Trophoblast cell (in vitro differentiated cells and primary cell): ENCODE data around the gene ASPN.

Experiments
- DNase-seq, 2 donors: peaks; one replicate each; pipeline ENCODE4 v3.0.0-alpha.2; 2016
- H2AFZ ChIP-seq: 2 replicates; pipeline ENCODE4 v1.6.1; 2013; ENCODE audit warnings: low read length, moderate library complexity, mild to moderate bottlenecking; ENCODE audit not compliant: insufficient read depth, poor library complexity
- H2AK5ac ChIP-seq: 2 replicates; pipeline ENCODE4 v1.6.1; 2013; ENCODE audit warnings: mild to moderate bottlenecking, low read length
- H2BK120ac ChIP-seq: 2 replicates; pipeline ENCODE4 v1.6.1; 2013; ENCODE audit warnings: low read length, mild to moderate bottlenecking, moderate library complexity; ENCODE audit not compliant: insufficient read depth, poor library complexity
- H2BK12ac ChIP-seq: 2 replicates; pipeline ENCODE4 v1.6.1; 2013; ENCODE audit warnings: mild to moderate bottlenecking, low read length, moderate library complexity
- H2BK5ac ChIP-seq: 2 replicates; pipeline ENCODE4 v1.6.1; 2013; ENCODE audit warnings: low read length, low read depth, moderate library complexity, mild to moderate bottlenecking; ENCODE audit not compliant: poor library complexity
- H3K14ac ChIP-seq: 2 replicates; pipeline ENCODE4 v1.6.1; 2013; ENCODE audit warnings: mild to moderate bottlenecking, low read length
- H3K18ac ChIP-seq: 2 replicates; pipeline ENCODE4 v1.6.1; 2013; ENCODE audit warnings: mild to moderate bottlenecking, low read length
- H3K23ac ChIP-seq: 2 replicates; pipeline ENCODE4 v1.6.1; 2013; ENCODE audit warnings: low read length
- H3K27ac ChIP-seq: 2 replicates; pipeline ENCODE4 v1.5.1; 2013; ENCODE audit warnings: low read depth, mild to moderate bottlenecking, inconsistent platforms, low read length, moderate library complexity
- H3K27me3 ChIP-seq: 2 replicates; pipeline ENCODE4 v1.6.1; 2013; ENCODE audit warnings: inconsistent platforms, mild to moderate bottlenecking, low read length, moderate library complexity; ENCODE audit not compliant: insufficient read depth
- H3K36me3 ChIP-seq, 2 experiments: 1 replicate in 1 of 2; 2 replicates in 1 of 2; pipeline ENCODE4 v1.6.1; 2013; ENCODE audit warnings: low read length in 2 of 2, mild to moderate bottlenecking in 2 of 2, moderate library complexity in 1 of 2; ENCODE audit not compliant: insufficient read depth in 2 of 2, control insufficient read depth in 1 of 2
- H3K4ac ChIP-seq: 2 replicates; pipeline ENCODE4 v1.6.1; 2013; ENCODE audit warnings: low read depth, mild to moderate bottlenecking, low read length, moderate library complexity
- H3K4me1 ChIP-seq, 2 experiments: 1 replicate in 1 of 2; 2 replicates in 1 of 2; pipeline ENCODE4 v1.6.1; 2013; ENCODE audit warnings: low read length in 2 of 2, mild to moderate bottlenecking in 2 of 2, moderate library complexity in 1 of 2; ENCODE audit not compliant: insufficient read depth in 2 of 2, control insufficient read depth in 1 of 2
- H3K4me2 ChIP-seq: 2 replicates; pipeline ENCODE4 v1.6.1; 2013; ENCODE audit warnings: inconsistent platforms, mild to moderate bottlenecking, low read length, moderate library complexity
- H3K4me3 ChIP-seq: 2 replicates; pipeline ENCODE4 v1.5.1; 2013; ENCODE audit warnings: mild to moderate bottlenecking, low read depth, low read length, inconsistent platforms
- H3K79me1 ChIP-seq: one replicate; pipeline ENCODE4 v1.6.1; 2013; ENCODE audit warnings: low read length
- H3K79me2 ChIP-seq: 2 replicates; pipeline ENCODE4 v1.6.1; 2013; ENCODE audit warnings: low read length, mild to moderate bottlenecking; ENCODE audit not compliant: control insufficient read depth, insufficient read depth, poor library complexity
- H3K9ac ChIP-seq: 2 replicates; pipeline ENCODE4 v1.6.1; 2013; ENCODE audit warnings: mild to moderate bottlenecking, low read length
- H3K9me3 ChIP-seq: 2 replicates; pipeline ENCODE4 v1.6.1; 2013; ENCODE audit warnings: low read depth, mild to moderate bottlenecking, control low read depth, inconsistent platforms, low read length; ENCODE audit not compliant: insufficient read depth
- H4K12ac ChIP-seq: 2 replicates; pipeline ENCODE4 v1.6.1; 2013; ENCODE audit warnings: low read depth, mild to moderate bottlenecking, low read length, moderate library complexity
- H4K8ac ChIP-seq: 2 replicates; pipeline ENCODE4 v1.6.1; 2013; ENCODE audit warnings: low read depth, mild to moderate bottlenecking, low read length, moderate library complexity
- H4K91ac ChIP-seq: one replicate; pipeline ENCODE4 v1.6.1; 2013; ENCODE audit warnings: low read depth, mild to moderate bottlenecking, low read length, moderate library complexity
- WGBS: extraction: QIAGEN DNeasy Blood & Tissue Kit; methylation state at CpG from one replicate; pipeline ENCODE4 v1.1.7; 2013; ENCODE audit warnings: missing lambda C conversion rate; ENCODE audit not compliant: insufficient read length, insufficient coverage; ENCODE audit errors: extremely low coverage; 5-methylcytosine and 5-hydroxymethylcytosine counted together

Gene ASPN

DNA sequence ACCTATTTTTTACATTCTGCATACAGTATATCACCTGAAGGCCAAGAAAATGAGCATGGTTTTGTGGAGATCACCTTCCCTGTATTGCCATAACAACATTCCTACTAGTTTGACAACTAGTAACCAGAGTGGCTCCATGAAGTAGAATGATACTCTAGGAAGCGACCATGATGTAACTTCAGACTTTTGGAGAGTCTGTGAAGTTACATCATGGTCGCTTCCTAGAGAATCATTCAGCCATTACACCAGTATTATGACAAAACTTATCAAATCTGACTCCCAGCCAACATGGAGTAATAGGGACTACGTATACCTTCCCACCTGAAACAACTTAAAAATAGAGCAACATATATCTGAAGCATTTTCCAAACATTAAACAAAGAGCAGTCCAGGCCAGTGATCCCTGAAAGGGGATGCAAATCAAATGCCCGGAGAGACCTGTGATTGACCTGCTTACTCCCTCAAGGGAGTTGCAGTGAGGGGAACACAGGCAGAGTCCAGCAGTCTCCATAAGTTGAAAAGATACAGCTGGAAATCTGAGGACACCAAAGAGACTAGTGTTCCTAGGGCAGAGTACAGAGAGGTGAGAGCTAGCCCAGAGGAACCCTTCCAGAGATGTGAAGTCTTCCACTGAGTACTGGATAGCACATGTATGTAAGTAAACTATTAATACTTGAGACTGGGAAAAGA, 45.7 kb upstream of the ASPN start:
- no peak overlapping the region for H3K9ac ChIP-seq
- no peak overlapping the region for H2BK120ac ChIP-seq
- H3K14ac ChIP-seq, result no peak overlapping the region
- no peaks in the 10 kb centered on the region for H3K9me3 ChIP-seq
- H3K4ac ChIP-seq, result no peak overlapping the region
- no peaks in the 10 kb centered on the region for H3K36me3 ChIP-seq
- no peak overlapping the region for H2BK5ac ChIP-seq
- no peaks in the 10 kb centered on the region for H3K79me1 ChIP-seq
- H2AK5ac ChIP-seq, result no peak overlapping the region
- H4K8ac ChIP-seq, result no peak overlapping the region
- H3K4me3 ChIP-seq, result no peak overlapping the region
- no peak overlapping the region for H3K27ac ChIP-seq
- no peak overlapping the region for H2AFZ ChIP-seq
- H3K4me1 ChIP-seq, result no peaks in the 10 kb centered on the region
- no peak overlapping the region for H4K91ac ChIP-seq
- no peak overlapping the region for H2BK12ac ChIP-seq
- no peaks in the 10 kb centered on the region for H3K27me3 ChIP-seq
- H3K18ac ChIP-seq, result no peak overlapping the region
- WGBS, result no CpG with 5 or more reads among the region's 4 CpGs
- no peak overlapping the region for H4K12ac ChIP-seq
- no peak overlapping the region for H3K4me2 ChIP-seq
- H3K23ac ChIP-seq, result no peak overlapping the region
- DNase-seq, result no peak
- no peaks in the 10 kb centered on the region for H3K79me2 ChIP-seq

DNA sequence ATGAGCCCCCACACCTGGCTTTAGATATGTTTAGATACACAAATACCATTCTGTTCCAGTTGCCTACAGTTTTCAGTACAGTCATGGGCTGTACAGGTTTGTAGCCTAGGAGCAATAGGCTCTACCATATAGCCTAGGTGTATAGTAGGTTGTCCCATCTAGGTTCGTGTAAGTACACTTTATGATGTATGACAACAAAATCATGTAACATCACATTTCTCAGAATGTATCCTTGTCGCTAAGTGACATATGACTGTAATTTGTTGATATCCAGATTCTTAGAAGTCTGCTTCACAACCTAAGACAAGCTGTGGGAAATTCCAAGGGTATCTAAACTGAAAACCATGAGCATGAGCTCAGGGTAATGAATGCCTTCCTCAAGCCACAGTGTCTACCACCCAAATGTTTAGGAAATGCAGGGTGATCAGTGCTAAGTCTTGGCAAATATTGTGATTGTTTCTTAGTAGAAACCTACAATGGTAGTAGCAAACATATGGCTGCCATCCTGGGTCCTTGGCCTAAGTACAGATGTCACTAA, 45.1 kb upstream of the ASPN start:
- H3K79me2 ChIP-seq, result no peaks in the 10 kb centered on the region
- H2AFZ ChIP-seq, result no peak overlapping the region
- no peak overlapping the region for H4K8ac ChIP-seq
- no peak overlapping the region for H2AK5ac ChIP-seq
- H3K4me3 ChIP-seq, result no peak overlapping the region
- H3K27ac ChIP-seq, result no peak overlapping the region
- no peak overlapping the region for H2BK12ac ChIP-seq
- no peak overlapping the region for H2BK120ac ChIP-seq
- H3K14ac ChIP-seq, result no peak overlapping the region
- no CpG with 5 or more reads among the region's 2 CpGs for WGBS
- H3K9me3 ChIP-seq, result no peaks in the 10 kb centered on the region
- H3K79me1 ChIP-seq, result no peaks in the 10 kb centered on the region
- H3K4ac ChIP-seq, result no peak overlapping the region
- no peak overlapping the region for H3K18ac ChIP-seq
- H4K12ac ChIP-seq, result no peak overlapping the region
- H3K36me3 ChIP-seq, result no peaks in the 10 kb centered on the region
- H4K91ac ChIP-seq, result no peak overlapping the region
- no peaks in the 10 kb centered on the region for H3K27me3 ChIP-seq
- DNase-seq, result no peak
- no peaks in the 10 kb centered on the region for H3K4me1 ChIP-seq
- no peak overlapping the region for H3K23ac ChIP-seq
- no peak overlapping the region for H3K9ac ChIP-seq
- H3K4me2 ChIP-seq, result no peak overlapping the region
- H2BK5ac ChIP-seq, result no peak overlapping the region

DNA sequence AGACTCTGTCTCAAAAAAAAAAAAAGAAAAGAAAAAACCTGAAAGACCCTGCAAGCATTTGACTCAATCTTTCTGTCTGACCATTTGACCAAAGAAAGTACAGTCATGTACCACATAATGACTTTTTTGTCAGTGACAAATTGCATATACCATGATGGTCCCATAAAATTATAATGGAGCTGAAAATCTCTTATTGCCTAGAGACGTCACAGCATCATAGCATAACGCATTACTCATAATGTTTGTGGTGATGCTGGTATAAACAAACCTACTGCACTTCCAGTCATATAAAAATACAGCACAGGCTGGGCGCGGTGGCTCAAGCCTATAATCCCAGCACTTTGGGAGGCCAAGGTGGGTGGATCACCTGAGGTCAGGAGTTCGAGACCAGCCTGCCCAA, 43.0 kb upstream of the ASPN start:
- peak; percentile 79 to 88 for DNase-seq
- H3K9me3 ChIP-seq, result no peaks in the 10 kb centered on the region

DNA sequence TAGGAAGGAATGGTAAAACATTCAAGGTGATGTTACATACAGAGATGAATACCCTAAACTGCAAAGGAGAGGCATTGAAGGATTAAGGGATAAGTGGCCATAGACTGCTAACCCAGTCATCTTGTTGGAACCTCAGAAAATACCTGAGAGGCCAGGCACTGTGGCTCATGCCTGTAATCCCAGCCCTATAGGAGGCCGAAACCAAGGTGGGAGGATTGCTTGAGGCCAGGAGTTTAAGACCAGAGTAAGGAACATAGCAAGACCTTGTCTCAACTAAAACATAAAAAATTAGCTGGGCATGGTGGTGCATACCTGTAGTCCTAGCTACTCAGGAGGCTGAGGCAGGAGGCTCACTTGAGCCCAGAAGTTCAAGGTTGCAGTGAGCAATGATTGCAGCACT, 42.6 kb upstream of the ASPN start:
- no peak overlapping the region for H2AFZ ChIP-seq
- DNase-seq, result peak; percentile 77 to 85
- no peak overlapping the region for H4K91ac ChIP-seq
- H3K79me1 ChIP-seq, result no peaks in the 10 kb centered on the region
- H3K4me3 ChIP-seq, result no peak overlapping the region
- no peak overlapping the region for H3K14ac ChIP-seq
- no peak overlapping the region for H4K8ac ChIP-seq
- H4K12ac ChIP-seq, result no peak overlapping the region
- H3K36me3 ChIP-seq, result no peaks in the 10 kb centered on the region
- H2BK12ac ChIP-seq, result no peak overlapping the region
- no peak overlapping the region for H3K9ac ChIP-seq
- H2BK120ac ChIP-seq, result no peak overlapping the region
- H3K4me1 ChIP-seq, result no peaks in the 10 kb centered on the region
- no peak overlapping the region for H2AK5ac ChIP-seq
- no peaks in the 10 kb centered on the region for H3K79me2 ChIP-seq
- H3K9me3 ChIP-seq, result no peaks in the 10 kb centered on the region
- WGBS, result no CpG with 5 or more reads among the region's 1 CpG
- H3K27me3 ChIP-seq, result no peaks in the 10 kb centered on the region
- no peak overlapping the region for H3K18ac ChIP-seq
- no peak overlapping the region for H3K4me2 ChIP-seq
- no peak overlapping the region for H2BK5ac ChIP-seq
- H3K27ac ChIP-seq, result no peak overlapping the region
- H3K23ac ChIP-seq, result no peak overlapping the region
- no peak overlapping the region for H3K4ac ChIP-seq

More for the DNA sequence above, 43.0 kb upstream of the ASPN start:
- Histone ChIP-seq H3K36me3 (no peaks in the 10 kb centered on the region), H4K8ac (no peak overlapping the region), H3K4me1 (no peaks in the 10 kb centered on the region), H4K91ac (no peak overlapping the region), H3K23ac (no peak overlapping the region), H2BK12ac (no peak overlapping the region), H2BK5ac (no peak overlapping the region), H3K9ac (no peak overlapping the region), H2AFZ (no peak overlapping the region), H3K79me1 (no peaks in the 10 kb centered on the region), H2AK5ac (no peak overlapping the region), H4K12ac (no peak overlapping the region), H3K18ac (no peak overlapping the region), H3K27me3 (no peaks in the 10 kb centered on the region), H3K4ac (no peak overlapping the region), H3K4me3 (no peak overlapping the region), H3K4me2 (no peak overlapping the region), H2BK120ac (no peak overlapping the region), H3K14ac (no peak overlapping the region), H3K79me2 (no peaks in the 10 kb centered on the region), H3K27ac (no peak overlapping the region)
- WGBS, result no CpG with 5 or more reads among the region's 5 CpGs
